Measurements from ENCODE around the gene MGAT2. TPM values are rescaled to one million over a fixed set of nuclear protein-coding genes. Genes with fewer than 3 reads are reported as not detected.

The MGAT2 gene
- total and polyA plus RNA-seq, 9 of the 15 experiments (the other 6 are each of a cell fraction or from before 2014, with no cell fraction given): 0.03 to 33.3 (median 24.6) TPM; not detected in 1

DNA sequence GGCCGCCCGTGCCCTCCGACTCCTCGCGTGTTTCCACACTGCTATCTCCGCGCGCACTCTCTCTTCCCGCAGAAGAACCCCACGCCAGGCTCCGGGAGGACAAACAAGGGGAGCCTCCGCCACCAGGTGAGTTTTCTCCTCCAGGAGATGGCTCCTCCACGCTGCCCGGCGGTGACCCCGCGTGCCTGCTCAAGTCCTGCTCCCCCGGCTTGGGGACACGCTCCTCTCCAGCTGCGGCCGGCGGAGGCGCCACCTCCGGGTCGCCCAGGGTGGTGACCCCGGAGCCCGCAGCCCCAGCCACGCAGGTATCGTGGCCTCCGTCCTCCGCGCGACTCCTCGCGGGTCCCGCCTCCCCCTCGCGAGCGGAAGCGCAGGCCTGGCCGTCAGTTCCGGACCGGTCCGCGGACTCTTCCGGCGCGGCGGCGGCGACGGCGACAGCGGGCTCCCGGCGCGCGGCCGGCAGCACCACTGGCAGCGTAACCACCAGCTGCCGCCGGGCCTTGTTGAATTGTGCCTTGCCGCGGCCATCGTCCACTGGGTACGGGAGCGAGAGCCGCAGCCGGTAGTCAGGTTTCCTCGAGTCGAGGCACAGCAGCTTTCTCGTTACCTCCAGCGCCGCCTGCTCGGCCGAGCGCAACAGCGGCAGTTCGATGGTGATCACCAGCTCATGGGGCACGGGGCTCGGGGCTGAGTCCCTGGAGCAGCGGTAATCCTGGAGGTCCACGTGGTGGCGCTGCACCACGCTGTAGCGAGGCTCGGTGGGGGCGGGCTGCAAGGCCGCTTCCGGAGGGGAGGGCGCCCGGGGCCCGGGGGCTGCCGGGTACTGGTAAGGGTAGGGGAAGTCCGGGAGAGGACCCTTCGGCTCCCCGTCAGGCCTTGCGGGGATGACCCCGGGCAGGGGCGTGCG, 13.3 kb downstream of the MGAT2 start (continued):
- TF ChIP-seq NEUROD1 (IDR thresholded peaks at IDR 0.05; ENCODE audit: borderline replicate concordance, low read depth, low read length, partially characterized antibody): peak; percentile 61
- TF ChIP-seq KDM1A (IDR thresholded peaks at IDR 0.05): no peak
- no peak for TF ChIP-seq POLR2AphosphoS2 (IDR thresholded peaks at IDR 0.05; ENCODE audit: low read length)
- TF ChIP-seq ZBTB8A (IDR thresholded peaks at IDR 0.05; ENCODE audit: partially characterized antibody): no peak
- TF ChIP-seq ZNF175 (CRISPR knock-in tag; IDR thresholded peaks at IDR 0.05; ENCODE audit: low read depth): 0 out of 2 replicates have a peak, but pooled peaks have one; percentile 22
- peak; percentile 54 to 65; a peak in 3 of 4 replicates for TF ChIP-seq MLLT1 (IDR thresholded peaks at IDR 0.05)
- TF ChIP-seq BRD4 (IDR thresholded peaks at IDR 0.05): no peak
- TF ChIP-seq, protein P1, sequence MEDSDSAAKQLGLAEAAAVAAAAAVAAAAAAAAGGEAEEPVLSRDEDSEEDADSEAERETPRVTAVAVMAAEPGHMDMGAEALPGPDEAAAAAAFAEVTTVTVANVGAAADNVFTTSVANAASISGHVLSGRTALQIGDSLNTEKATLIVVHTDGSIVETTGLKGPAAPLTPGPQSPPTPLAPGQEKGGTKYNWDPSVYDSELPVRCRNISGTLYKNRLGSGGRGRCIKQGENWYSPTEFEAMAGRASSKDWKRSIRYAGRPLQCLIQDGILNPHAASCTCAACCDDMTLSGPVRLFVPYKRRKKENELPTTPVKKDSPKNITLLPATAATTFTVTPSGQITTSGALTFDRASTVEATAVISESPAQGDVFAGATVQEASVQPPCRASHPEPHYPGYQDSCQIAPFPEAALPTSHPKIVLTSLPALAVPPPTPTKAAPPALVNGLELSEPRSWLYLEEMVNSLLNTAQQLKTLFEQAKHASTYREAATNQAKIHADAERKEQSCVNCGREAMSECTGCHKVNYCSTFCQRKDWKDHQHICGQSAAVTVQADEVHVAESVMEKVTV (CRISPR knock-in tag; IDR thresholded peaks at IDR 0.05): 0 out of 2 replicates have a peak, but pooled peaks have one; percentile 29
- no peak for TF ChIP-seq PTBP1 (IDR thresholded peaks at IDR 0.05; ENCODE audit: low read depth, low read length)
- TF ChIP-seq, protein P2, sequence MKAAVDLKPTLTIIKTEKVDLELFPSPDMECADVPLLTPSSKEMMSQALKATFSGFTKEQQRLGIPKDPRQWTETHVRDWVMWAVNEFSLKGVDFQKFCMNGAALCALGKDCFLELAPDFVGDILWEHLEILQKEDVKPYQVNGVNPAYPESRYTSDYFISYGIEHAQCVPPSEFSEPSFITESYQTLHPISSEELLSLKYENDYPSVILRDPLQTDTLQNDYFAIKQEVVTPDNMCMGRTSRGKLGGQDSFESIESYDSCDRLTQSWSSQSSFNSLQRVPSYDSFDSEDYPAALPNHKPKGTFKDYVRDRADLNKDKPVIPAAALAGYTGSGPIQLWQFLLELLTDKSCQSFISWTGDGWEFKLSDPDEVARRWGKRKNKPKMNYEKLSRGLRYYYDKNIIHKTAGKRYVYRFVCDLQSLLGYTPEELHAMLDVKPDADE (conservative IDR thresholded peaks at IDR 0.05; ENCODE audit: control insufficient read depth, low read depth, low read length): peak; percentile 61; the same call in 1 of the 2 replicates
- peak; percentile 45; the same call in 1 of the 2 replicates for TF ChIP-seq ZNF592 (IDR thresholded peaks at IDR 0.05)
- TF ChIP-seq, protein P3, sequence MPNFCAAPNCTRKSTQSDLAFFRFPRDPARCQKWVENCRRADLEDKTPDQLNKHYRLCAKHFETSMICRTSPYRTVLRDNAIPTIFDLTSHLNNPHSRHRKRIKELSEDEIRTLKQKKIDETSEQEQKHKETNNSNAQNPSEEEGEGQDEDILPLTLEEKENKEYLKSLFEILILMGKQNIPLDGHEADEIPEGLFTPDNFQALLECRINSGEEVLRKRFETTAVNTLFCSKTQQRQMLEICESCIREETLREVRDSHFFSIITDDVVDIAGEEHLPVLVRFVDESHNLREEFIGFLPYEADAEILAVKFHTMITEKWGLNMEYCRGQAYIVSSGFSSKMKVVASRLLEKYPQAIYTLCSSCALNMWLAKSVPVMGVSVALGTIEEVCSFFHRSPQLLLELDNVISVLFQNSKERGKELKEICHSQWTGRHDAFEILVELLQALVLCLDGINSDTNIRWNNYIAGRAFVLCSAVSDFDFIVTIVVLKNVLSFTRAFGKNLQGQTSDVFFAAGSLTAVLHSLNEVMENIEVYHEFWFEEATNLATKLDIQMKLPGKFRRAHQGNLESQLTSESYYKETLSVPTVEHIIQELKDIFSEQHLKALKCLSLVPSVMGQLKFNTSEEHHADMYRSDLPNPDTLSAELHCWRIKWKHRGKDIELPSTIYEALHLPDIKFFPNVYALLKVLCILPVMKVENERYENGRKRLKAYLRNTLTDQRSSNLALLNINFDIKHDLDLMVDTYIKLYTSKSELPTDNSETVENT (CRISPR knock-in tag; IDR thresholded peaks at IDR 0.05): peak; percentile 18; the same call in 1 of the 2 replicates

Measured in K562 (cell line).